ENCODE results near the gene CYFIP2. TPM values are rescaled to one million over a fixed set of nuclear protein-coding genes. Genes with fewer than 3 reads are reported as not detected.
A peak's percentile ranks its signal among the peaks of the same experiment; 100 is the strongest.

Gene CYFIP2
- total RNA-seq, 1 experiment from 2014 or later, result 45.1 TPM

- peak; percentile 82 for ATAC-seq
- DNase-seq (ENCODE audit: low read depth, low spot score), result no peak
- CTCF ChIA-PET, result interaction anchor here (1.1 to 1.2 kb wide), 2 partner anchors 9 to 21 kb away, joined by 3 read pairs; no protein-coding TSS in a partner anchor
Observed at GRCh38 chr5:157303667-157304327, 37.9 kb downstream of the CYFIP2 start.

More at GRCh38 chr5:157303667-157304327, 37.9 kb downstream of the CYFIP2 start:
- no peak overlapping the region for H2AFZ ChIP-seq (ENCODE audit: low read depth, low read length, poor library complexity, severe bottlenecking)
- H3K4me2 ChIP-seq (ENCODE audit: low read length), result no peak overlapping the region
- no peaks in the 10 kb centered on the region for H3K27me3 ChIP-seq (ENCODE audit: insufficient read depth, low read length)
- intact Hi-C loops (cut with micrococcal nuclease), result no loop called here
- no peak overlapping the region for H3K27ac ChIP-seq (ENCODE audit: low read depth, low read length)
- RAD21 ChIA-PET (ENCODE audit: low non-redundant PET in 1 of 2, low total read pairs in 2 of 2, uncharacterized antibody in 2 of 2, unreplicated experiment in 2 of 2), result no interaction called here
- TF ChIP-seq ATF3 (IDR thresholded peaks at IDR 0.05) (no peak), RAD21 (IDR thresholded peaks at IDR 0.05; ENCODE audit: low read depth) (peak; percentile 18; the same call in 1 of the 2 replicates), CTCF (IDR thresholded peaks at IDR 0.05 in 2 of 3, conservative IDR thresholded peaks at IDR 0.05 in 1 of 3; ENCODE audit: borderline replicate concordance in 1 of 3, insufficient read depth in 1 of 3, low read depth in 2 of 3, low read length in 2 of 3) (peak in 2 of 3 experiments; percentile 44 to 50; a peak in 4 of 6 replicates)
- H4K20me1 ChIP-seq (ENCODE audit: insufficient read depth), result no peaks in the 10 kb centered on the region
- H3K9me2 ChIP-seq (ENCODE audit: insufficient read depth), result no peaks in the 10 kb centered on the region
- BruUV-seq (replicated peaks), result no TSS peak
- no peaks in the 10 kb centered on the region for H3K79me2 ChIP-seq (ENCODE audit: insufficient read depth, low read length)
- H3K36me3 ChIP-seq (ENCODE audit: control insufficient read depth in 1 of 2, insufficient read depth in 2 of 2, low read length in 2 of 2), result no peaks in the 10 kb centered on the region
- H3K4me3 ChIP-seq (replicated peaks in 1 of 2; ENCODE audit: low read depth in 1 of 2, low read length in 2 of 2), result no peak overlapping the region
- no peak overlapping the region for H3K9ac ChIP-seq (ENCODE audit: low read length)
- no peaks in the 10 kb centered on the region for H3K9me3 ChIP-seq (ENCODE audit: control insufficient read depth in 1 of 2, insufficient read depth in 1 of 2, low read depth in 1 of 2, low read length in 2 of 2)
- POLR2A ChIA-PET, result no interaction called here
- H3K4me1 ChIP-seq (ENCODE audit: control insufficient read depth in 1 of 2, insufficient read depth in 2 of 2, low read length in 2 of 2), result no peaks in the 10 kb centered on the region

Data from HCT116 (cell line).